PC-3 (cell line): ENCODE results near the gene SERPINB8.

Experiments used
- CTCF ChIP-seq: fragments of 300-600 bp; sonication (generic); conservative IDR thresholded peaks from 2 replicates; pipeline ENCODE4 v1.5.1; 2017; ENCODE audit warnings: antibody characterized with exemption, low read depth, mild to moderate bottlenecking, low read length
- EZH2 ChIP-seq: fragments of 300-600 bp; sonication (generic); IDR thresholded peaks from one replicate; pipeline ENCODE4 v1.6.1; 2017; ENCODE audit warnings: antibody characterized with exemption, mild to moderate bottlenecking, low read length; ENCODE audit not compliant: unreplicated experiment
- EZH2phosphoT487 ChIP-seq: fragments of 300-600 bp; sonication (generic); IDR thresholded peaks from 2 replicates; pipeline ENCODE4 v1.6.1; 2018; ENCODE audit warnings: mild to moderate bottlenecking, antibody characterized with exemption, low read length, borderline replicate concordance

- TF ChIP-seq CTCF (no peak), EZH2phosphoT487 (no peak), EZH2 (no peak)
These were observed 17.9 kb downstream of the SERPINB8 start for GRCh38 chr18:63987743-63988142.
